Liver (tissue), 9 donors: ENCODE measurements around the gene NAPA. TPM values are rescaled to one million over a fixed set of nuclear protein-coding genes. Genes with fewer than 3 reads are reported as not detected.

Experiments used
- DNase-seq: peaks from one replicate; pipeline ENCODE4 v3.0.0-alpha.2; 2017; ENCODE audit warnings: low spot score
- H3K27ac ChIP-seq, 2 donors: one replicate each; pipeline ENCODE4 v1.7.0; 2013; ENCODE audit warnings: inconsistent platforms in 2 of 2, low read length in 2 of 2, control low read depth in 1 of 2, low read depth in 1 of 2, mild to moderate bottlenecking in 1 of 2
- H3K27me3 ChIP-seq, 4 donors: one replicate each; pipeline versions ENCODE4 v1.6.1 to v1.7.0; 2013; ENCODE audit warnings: low read length in 3 of 4, inconsistent platforms in 1 of 4, mild to moderate bottlenecking in 1 of 4, moderate library complexity in 1 of 4; ENCODE audit not compliant: control insufficient read depth in 4 of 4, insufficient read depth in 4 of 4
- H3K36me3 ChIP-seq, 4 donors: one replicate each; pipeline versions ENCODE4 v1.6.1 to v1.7.0; 2013; ENCODE audit warnings: low read length in 3 of 4, mild to moderate bottlenecking in 3 of 4, low read depth in 1 of 4, moderate library complexity in 1 of 4; ENCODE audit not compliant: control insufficient read depth in 4 of 4, insufficient read depth in 3 of 4
- H3K4me1 ChIP-seq, 4 donors: one replicate each; pipeline versions ENCODE4 v1.6.1 to v1.7.0; 2013; ENCODE audit warnings: low read length in 3 of 4, mild to moderate bottlenecking in 3 of 4, moderate library complexity in 1 of 4; ENCODE audit not compliant: control insufficient read depth in 4 of 4, insufficient read depth in 4 of 4
- H3K4me3 ChIP-seq, 3 donors: one replicate each; pipeline versions ENCODE4 v1.6.1 to v1.7.0; 2013; ENCODE audit warnings: low read length in 3 of 3, control low read depth in 1 of 3, low read depth in 1 of 3, mild to moderate bottlenecking in 1 of 3
- H3K9ac ChIP-seq, 2 donors: one replicate each; pipeline ENCODE4 v1.7.0; 2013; ENCODE audit warnings: low read length in 2 of 2, mild to moderate bottlenecking in 2 of 2, moderate library complexity in 2 of 2, control low read depth in 1 of 2, low read depth in 1 of 2
- H3K9me3 ChIP-seq, 4 donors: one replicate each; pipeline versions ENCODE4 v1.6.1 to v1.7.0; 2013; ENCODE audit warnings: low read length in 3 of 4; ENCODE audit not compliant: control insufficient read depth in 4 of 4
- ATF3 ChIP-seq: IDR thresholded peaks from 2 replicates; pipeline ENCODE4 v1.6.1; 2016; ENCODE audit warnings: antibody characterized with exemption
- EGR1 ChIP-seq, 2 donors: IDR thresholded peaks; 2 replicates each; pipeline ENCODE4 v1.6.1; 2016 to 2018; ENCODE audit warnings: antibody characterized with exemption in 2 of 2, low read depth in 2 of 2
- FOXA1 ChIP-seq: IDR thresholded peaks from 2 replicates; pipeline ENCODE4 v1.6.1; 2016; ENCODE audit warnings: antibody characterized with exemption
- FOXA2 ChIP-seq: IDR thresholded peaks from 2 replicates; pipeline ENCODE4 v1.6.1; 2016; ENCODE audit warnings: antibody characterized with exemption
- GABPA ChIP-seq, 2 donors: IDR thresholded peaks in 1 of 2; conservative IDR thresholded peaks in 1 of 2; 2 replicates each; pipeline ENCODE4 v1.6.1; 2016; ENCODE audit warnings: antibody characterized with exemption in 2 of 2, mild to moderate bottlenecking in 1 of 2, moderate library complexity in 1 of 2
- HNF4A ChIP-seq, 2 donors: conservative IDR thresholded peaks; 2 replicates each; pipeline ENCODE4 v1.6.1; 2016; ENCODE audit warnings: antibody characterized with exemption in 2 of 2, mild to moderate bottlenecking in 2 of 2
- HNF4G ChIP-seq: IDR thresholded peaks from 2 replicates; pipeline ENCODE4 v1.6.1; 2016; ENCODE audit warnings: antibody characterized with exemption
- JUND ChIP-seq, 2 donors: IDR thresholded peaks; 2 replicates each; pipeline ENCODE4 v1.6.1; 2016; ENCODE audit warnings: antibody characterized with exemption in 2 of 2
- NR2F2 ChIP-seq: IDR thresholded peaks from 2 replicates; pipeline ENCODE4 v1.6.1; 2016; ENCODE audit warnings: antibody characterized with exemption
- RAD21 ChIP-seq, 2 donors: IDR thresholded peaks; 2 replicates each; pipeline ENCODE4 v1.6.1; 2016; ENCODE audit warnings: antibody characterized with exemption in 2 of 2, mild to moderate bottlenecking in 2 of 2
- REST ChIP-seq: IDR thresholded peaks from 2 replicates; pipeline ENCODE4 v1.6.1; 2016; ENCODE audit warnings: antibody characterized with exemption, mild to moderate bottlenecking
- RXRA ChIP-seq, 2 donors: IDR thresholded peaks; 2 replicates each; pipeline ENCODE4 v1.6.1; 2017 to 2018; ENCODE audit warnings: antibody characterized with exemption in 2 of 2, mild to moderate bottlenecking in 1 of 2
- SP1 ChIP-seq: IDR thresholded peaks from 2 replicates; pipeline ENCODE4 v1.6.1; 2018; ENCODE audit warnings: antibody characterized with exemption, mild to moderate bottlenecking
- TAF1 ChIP-seq: conservative IDR thresholded peaks from 2 replicates; pipeline ENCODE4 v1.6.1; 2016; ENCODE audit warnings: antibody characterized with exemption, mild to moderate bottlenecking
- YY1 ChIP-seq: IDR thresholded peaks from 2 replicates; pipeline ENCODE4 v1.6.1; 2016; ENCODE audit warnings: antibody characterized with exemption, mild to moderate bottlenecking
- ZBTB33 ChIP-seq: IDR thresholded peaks from 2 replicates; pipeline ENCODE4 v1.6.1; 2016; ENCODE audit warnings: antibody characterized with exemption
- WGBS: extraction: QIAGEN DNeasy Blood & Tissue Kit; methylation state at CpG from one replicate; pipeline ENCODE4 v1.1.7; 2013; 5-methylcytosine and 5-hydroxymethylcytosine counted together
- polyA plus RNA-seq, 2 donors: library from polyadenylated mRNA; stranded (reverse) in 1 of 2; unstranded in 1 of 2; fragments of 200-250 nt in 1 of 2; fragments of >200 nt in 1 of 2; fragmentation: Nextera tagmentation in 1 of 2; extraction: Ambion mirVana in 1 of 2; gene quantifications; one replicate each; pipeline versions ENCODE4 v1.2.1 to v1.2.3, GENCODE V29; 2013 to 2015
- total RNA-seq, 2 donors: library from RNA; depleted of rRNA; stranded (reverse); fragments of >200 nt; gene quantifications; one replicate each; pipeline ENCODE4 v1.2.3, GENCODE V29; 2014
- TF ChIP-seq, protein P1 (sequence below): fragments of 150-350 bp; IDR thresholded peaks from 2 replicates; pipeline ENCODE4 v1.5.1; 2017; ENCODE audit warnings: improper control_type of control experiment, low read depth, low read length; ENCODE audit not compliant: missing input control
- TF ChIP-seq, protein P2 (sequence below): IDR thresholded peaks from 2 replicates; pipeline ENCODE4 v1.6.1; 2016; ENCODE audit warnings: antibody characterized with exemption
- donor health status: healthy.
- donor health status: healthy.
- donor health status: healthy.
- donor health status: healthy.
- donor health status: healthy.

Gene NAPA
- total and polyA plus RNA-seq, 4 donors = 73.4 to 132 (median 120) TPM

- Histone ChIP-seq H3K9me3 (no peaks in the 10 kb centered on the region), H3K36me3 (no peaks in the 10 kb centered on the region), H3K9ac (no peak overlapping the region), H3K27ac (no peak overlapping the region), H3K4me3 (no peak overlapping the region), H3K4me1 (no peaks in the 10 kb centered on the region), H3K27me3 (no peaks in the 10 kb centered on the region)
- 88% methylated on average over 5 of the region's 5 CpGs for WGBS
- no peak for DNase-seq
- TF ChIP-seq HNF4A (conservative IDR thresholded peaks at IDR 0.05) = no peak
- TF ChIP-seq ZBTB33 = no peak
- TF ChIP-seq YY1 = no peak
- TF ChIP-seq JUND (IDR thresholded peaks at IDR 0.05) = no peak
- no peak for TF ChIP-seq REST
- TF ChIP-seq TAF1 = no peak
- no peak for TF ChIP-seq RXRA (IDR thresholded peaks at IDR 0.05)
- no peak for TF ChIP-seq FOXA2
- no peak for TF ChIP-seq HNF4G
- TF ChIP-seq EGR1 (IDR thresholded peaks at IDR 0.05; ENCODE audit: low read depth in 2 of 2) = no peak
- TF ChIP-seq, protein P1, sequence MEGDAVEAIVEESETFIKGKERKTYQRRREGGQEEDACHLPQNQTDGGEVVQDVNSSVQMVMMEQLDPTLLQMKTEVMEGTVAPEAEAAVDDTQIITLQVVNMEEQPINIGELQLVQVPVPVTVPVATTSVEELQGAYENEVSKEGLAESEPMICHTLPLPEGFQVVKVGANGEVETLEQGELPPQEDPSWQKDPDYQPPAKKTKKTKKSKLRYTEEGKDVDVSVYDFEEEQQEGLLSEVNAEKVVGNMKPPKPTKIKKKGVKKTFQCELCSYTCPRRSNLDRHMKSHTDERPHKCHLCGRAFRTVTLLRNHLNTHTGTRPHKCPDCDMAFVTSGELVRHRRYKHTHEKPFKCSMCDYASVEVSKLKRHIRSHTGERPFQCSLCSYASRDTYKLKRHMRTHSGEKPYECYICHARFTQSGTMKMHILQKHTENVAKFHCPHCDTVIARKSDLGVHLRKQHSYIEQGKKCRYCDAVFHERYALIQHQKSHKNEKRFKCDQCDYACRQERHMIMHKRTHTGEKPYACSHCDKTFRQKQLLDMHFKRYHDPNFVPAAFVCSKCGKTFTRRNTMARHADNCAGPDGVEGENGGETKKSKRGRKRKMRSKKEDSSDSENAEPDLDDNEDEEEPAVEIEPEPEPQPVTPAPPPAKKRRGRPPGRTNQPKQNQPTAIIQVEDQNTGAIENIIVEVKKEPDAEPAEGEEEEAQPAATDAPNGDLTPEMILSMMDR = no peak
- no peak for TF ChIP-seq NR2F2
- no peak for TF ChIP-seq RAD21 (IDR thresholded peaks at IDR 0.05)
- no peak for TF ChIP-seq SP1
- TF ChIP-seq GABPA (IDR thresholded peaks at IDR 0.05 in 1 of 2, conservative IDR thresholded peaks at IDR 0.05 in 1 of 2) = no peak
- TF ChIP-seq ATF3 = no peak
- no peak for TF ChIP-seq FOXA1
- TF ChIP-seq, protein P2, sequence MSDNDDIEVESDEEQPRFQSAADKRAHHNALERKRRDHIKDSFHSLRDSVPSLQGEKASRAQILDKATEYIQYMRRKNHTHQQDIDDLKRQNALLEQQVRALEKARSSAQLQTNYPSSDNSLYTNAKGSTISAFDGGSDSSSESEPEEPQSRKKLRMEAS = no peak
These were observed 23.9 kb upstream of the NAPA start for GRCh38 chr19:47538812-47539211.

GRCh38 chr19:47537493-47537892, 22.6 kb upstream of the NAPA start:
- no peak overlapping the region for H3K4me3 ChIP-seq
- H3K9me3 ChIP-seq = no peaks in the 10 kb centered on the region
- DNase-seq = no peak
- 91% methylated on average over 4 of the region's 4 CpGs for WGBS
- no peak overlapping the region for H3K9ac ChIP-seq
- H3K27me3 ChIP-seq = no peaks in the 10 kb centered on the region
- H3K4me1 ChIP-seq = no peaks in the 10 kb centered on the region
- H3K36me3 ChIP-seq = no peaks in the 10 kb centered on the region
- H3K27ac ChIP-seq = no peak overlapping the region
- TF ChIP-seq GABPA (IDR thresholded peaks at IDR 0.05 in 1 of 2, conservative IDR thresholded peaks at IDR 0.05 in 1 of 2) (no peak), RXRA (IDR thresholded peaks at IDR 0.05) (no peak), ATF3 (no peak), RAD21 (IDR thresholded peaks at IDR 0.05) (no peak), SP1 (no peak), HNF4A (conservative IDR thresholded peaks at IDR 0.05) (no peak), REST (no peak), EGR1 (IDR thresholded peaks at IDR 0.05; ENCODE audit: low read depth in 2 of 2) (no peak), YY1 (no peak), ZBTB33 (no peak)
- TF ChIP-seq, protein P2 = no peak
